HepG2 (cell line): ENCODE results near the gene NSF. TPM values are rescaled to one million over a fixed set of nuclear protein-coding genes. Genes with fewer than 3 reads are reported as not detected.
A peak's percentile ranks its signal among the peaks of the same experiment; 100 is the strongest.

ENCODE experiments used
- ETS1 ChIP-seq: sonication (generic); formaldehyde crosslinking; IDR thresholded peaks from 2 replicates; pipeline ENCODE4 v1.4.0; 2020; ENCODE audit warnings: missing genetic modification reagents
- GRHL1 ChIP-seq: sonication (generic); formaldehyde crosslinking; conservative IDR thresholded peaks from 2 replicates; pipeline ENCODE4 v1.8.0; 2022; ENCODE audit warnings: missing genetic modification reagents
- HNF1A ChIP-seq, 2 experiments: sonication (generic) in 1 of 2; formaldehyde crosslinking in 1 of 2; IDR thresholded peaks; 2 replicates each; pipeline versions ENCODE4 v1.4.0 to v1.6.1; 2016 to 2020; ENCODE audit warnings: borderline replicate concordance in 1 of 2, low read depth in 1 of 2, mild to moderate bottlenecking in 1 of 2, missing genetic modification reagents in 1 of 2
- HNF4G ChIP-seq, 2 experiments: sonication (generic) in 1 of 2; formaldehyde crosslinking in 1 of 2; IDR thresholded peaks; 2 replicates each; pipeline versions ENCODE4 v1.4.0 to v1.6.1; 2011 to 2020; ENCODE audit warnings: borderline replicate concordance in 2 of 2, low read depth in 2 of 2, mild to moderate bottlenecking in 2 of 2, low read length in 1 of 2, missing genetic modification reagents in 1 of 2, moderate library complexity in 1 of 2
- HOMEZ ChIP-seq: IDR thresholded peaks from 2 replicates; pipeline ENCODE4 v1.6.1; 2016; ENCODE audit warnings: low read depth
- IKZF4 ChIP-seq: sonication (generic); formaldehyde crosslinking; IDR thresholded peaks from 2 replicates; pipeline ENCODE4 v1.5.1; 2020; ENCODE audit warnings: borderline replicate concordance, mild to moderate bottlenecking, low read depth, missing genetic modification reagents; ENCODE audit errors: not compliant biosample characterization
- MED1 ChIP-seq: sonication (generic); formaldehyde crosslinking; IDR thresholded peaks from 2 replicates; pipeline ENCODE4 v1.4.0; 2020; ENCODE audit warnings: missing genetic modification reagents
- NFKBIZ ChIP-seq: IDR thresholded peaks from 2 replicates; pipeline ENCODE4 v1.6.1; 2018; ENCODE audit warnings: missing genetic modification reagents, missing compliant biosample characterization
- NFRKB ChIP-seq: fragments of 450-650 bp; IDR thresholded peaks from 2 replicates; pipeline ENCODE4 v1.6.1; 2017
- RARG ChIP-seq: sonication (generic); formaldehyde crosslinking; IDR thresholded peaks from 2 replicates; pipeline ENCODE4 v1.4.0; 2020; ENCODE audit warnings: low read depth, mild to moderate bottlenecking, missing genetic modification reagents
- SRSF9 ChIP-seq: fragments of 200-400 bp; formaldehyde crosslinking; IDR thresholded peaks from 2 replicates; pipeline ENCODE4 v1.6.1; 2018; ENCODE audit warnings: borderline replicate concordance, mild to moderate bottlenecking, low read depth, low read length; ENCODE audit not compliant: insufficient read depth, poor library complexity, severe bottlenecking
- TFDP2 ChIP-seq: sonication (generic); formaldehyde crosslinking; IDR thresholded peaks from 2 replicates; pipeline ENCODE4 v1.4.0; 2020; ENCODE audit warnings: missing genetic modification reagents
- YEATS4 ChIP-seq: sonication (generic); formaldehyde crosslinking; IDR thresholded peaks from 2 replicates; pipeline ENCODE4 v1.4.0; 2020; ENCODE audit warnings: missing genetic modification reagents, borderline replicate concordance
- ZBTB21 ChIP-seq: sonication (generic); formaldehyde crosslinking; IDR thresholded peaks from 2 replicates; pipeline ENCODE4 v1.4.0; 2020; ENCODE audit warnings: missing genetic modification reagents
- ZNF124 ChIP-seq: sonication (generic); formaldehyde crosslinking; IDR thresholded peaks from 2 replicates; pipeline ENCODE4 v1.4.0; 2020; ENCODE audit warnings: missing genetic modification reagents
- ZNF512 ChIP-seq: sonication (generic); formaldehyde crosslinking; IDR thresholded peaks from 2 replicates; pipeline ENCODE4 v1.4.0; 2020; ENCODE audit warnings: mild to moderate bottlenecking, missing genetic modification reagents
- polyA plus RNA-seq, 8 experiments: library from polyadenylated mRNA; depleted of rRNA in 3 of 8; stranded (reverse) in 7 of 8; unstranded in 1 of 8; fragments of >200 nt; fragmentation: Illumina TruSeq in 4 of 8; extraction: Trizol in 4 of 8; gene quantifications; 2 replicates each; pipeline versions ENCODE4 v1.2.1 to v1.2.3, GENCODE V29; 2011 to 2016; ENCODE audit warnings: low read depth in 4 of 8, missing spikeins in 1 of 8, mixed read lengths in 1 of 8; ENCODE audit not compliant: insufficient read depth in 1 of 8
- total RNA-seq, 5 experiments: library from RNA; depleted of rRNA; stranded (reverse); fragments of >200 nt; fragmentation: Illumina TruSeq; extraction: Trizol; gene quantifications; 2 replicates each; pipeline ENCODE4 v1.2.3, GENCODE V29; 2016; ENCODE audit warnings: low read depth in 1 of 5

NSF gene
- total and polyA plus RNA-seq, 2 of the 13 experiments (the other 11 are each of a cell fraction or from before 2014, with no cell fraction given) = 21.9 to 37.8 TPM

GRCh38 chr17:46795379-46795952 is 205.0 kb downstream of the NSF start (continued):
- TF ChIP-seq HNF1A (IDR thresholded peaks at IDR 0.05; ENCODE audit: low read depth) (no peak), HNF1A (CRISPR knock-in tag; IDR thresholded peaks at IDR 0.05; ENCODE audit: borderline replicate concordance) (peak; percentile 14; the same call in 1 of the 2 replicates), ETS1 (CRISPR knock-in tag) (no peak), GRHL1 (CRISPR knock-in tag) (no peak), YEATS4 (0 out of 2 replicates have a peak, but pooled peaks have one; percentile 34), HNF4G (IDR thresholded peaks at IDR 0.05; ENCODE audit: borderline replicate concordance, low read depth, low read length) (no peak), HNF4G (CRISPR knock-in tag; IDR thresholded peaks at IDR 0.05; ENCODE audit: borderline replicate concordance, low read depth) (no peak), NFKBIZ (peak; percentile 54; the same call in 1 of the 2 replicates), MED1 (CRISPR knock-in tag) (peak; percentile 37; the same call in 1 of the 2 replicates), SRSF9 (no peak), HOMEZ (CRISPR knock-in tag) (peak; percentile 38; the same call in 1 of the 2 replicates), ZNF512 (CRISPR knock-in tag) (no peak), ZBTB21 (CRISPR knock-in tag) (peak; percentile 79), NFRKB (no peak), IKZF4 (CRISPR knock-in tag) (no peak), TFDP2 (CRISPR knock-in tag) (no peak), RARG (CRISPR knock-in tag) (no peak), ZNF124 (CRISPR knock-in tag) (no peak)
